Femur (tissue), 1 donor: ENCODE results near the gene CLC.
"Not testable (repeated sequence)": the region's sequence is repeated elsewhere in the genome, so short reads cannot be mapped to it uniquely, and the experiment has no call there.

Experiments used
- DNase-seq: peaks from one replicate; pipeline ENCODE4 v3.0.0-alpha.2; 2017

CLC gene

DNA sequence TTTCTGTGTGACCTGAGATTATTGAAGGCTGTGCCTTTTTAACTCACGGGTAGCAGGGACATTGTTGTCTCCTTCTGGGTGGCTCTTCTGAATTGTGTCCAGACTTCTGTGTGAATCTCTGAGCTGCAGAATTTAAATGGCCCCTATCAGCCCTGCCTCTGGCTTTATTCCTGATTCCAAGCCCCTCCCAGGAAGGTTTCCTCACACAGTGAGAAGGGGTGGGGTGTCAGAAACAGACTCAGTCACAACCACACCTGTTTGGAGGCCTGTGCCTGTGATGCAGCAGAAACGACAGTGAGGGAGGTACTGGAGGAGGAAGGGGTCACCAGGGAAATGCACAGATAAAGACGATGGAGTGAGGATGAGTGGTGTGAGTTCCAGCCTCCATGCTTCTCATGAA, at the start of gene CLC:
Gene CLC, minus strand, starts transcription at position 139 of the 400 bp plus-strand sequence. Its CDS starts 77 bp downstream, at position 62.
- DNase-seq: no peak

- no peak for DNase-seq
These were observed 43.1 kb upstream of the CLC start for GRCh38 chr19:39780894-39781293.

- no peak for DNase-seq
These were observed 40.9 kb upstream of the CLC start, which contains the start of gene LEUTX for GRCh38 chr19:39778763-39779162. LEUTX (plus strand) TSS chr19:39778854; CDS start chr19:39778921, 67 bp downstream.

- DNase-seq: no peak
These were observed 31.0 kb upstream of the CLC start for GRCh38 chr19:39768786-39769185.

- DNase-seq: no peak
These were observed 30.5 kb upstream of the CLC start for GRCh38 chr19:39768334-39768733.

GRCh38 chr19:39765091-39766076, 27.6 kb upstream of the CLC start:
- DNase-seq: peak; percentile 19

- not testable (repeated sequence) for DNase-seq
These were observed 24.0 kb upstream of the CLC start for GRCh38 chr19:39761851-39762250.

GRCh38 chr19:39759457-39760184, 21.8 kb upstream of the CLC start:
- no peak for DNase-seq

DNA sequence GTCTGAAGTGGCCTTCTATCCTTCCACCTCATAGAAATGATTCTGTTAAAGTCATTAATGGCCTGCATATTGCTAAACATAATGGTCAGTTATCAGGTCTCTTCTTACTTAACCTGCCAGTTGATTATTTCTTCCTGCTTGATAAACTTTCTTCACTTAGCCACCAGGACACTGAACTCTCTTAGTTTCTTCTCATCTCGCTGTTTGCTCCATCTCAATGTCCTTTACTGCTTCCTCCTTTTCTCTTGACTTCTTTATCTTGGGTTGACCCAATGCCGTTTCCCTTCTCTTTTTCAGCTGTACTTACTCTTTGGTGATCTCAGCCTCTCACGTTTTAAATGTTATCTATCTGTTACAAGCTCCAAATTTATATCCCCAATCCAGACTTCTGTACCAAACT, 17.1 kb upstream of the CLC start:
- no peak for DNase-seq

DNA sequence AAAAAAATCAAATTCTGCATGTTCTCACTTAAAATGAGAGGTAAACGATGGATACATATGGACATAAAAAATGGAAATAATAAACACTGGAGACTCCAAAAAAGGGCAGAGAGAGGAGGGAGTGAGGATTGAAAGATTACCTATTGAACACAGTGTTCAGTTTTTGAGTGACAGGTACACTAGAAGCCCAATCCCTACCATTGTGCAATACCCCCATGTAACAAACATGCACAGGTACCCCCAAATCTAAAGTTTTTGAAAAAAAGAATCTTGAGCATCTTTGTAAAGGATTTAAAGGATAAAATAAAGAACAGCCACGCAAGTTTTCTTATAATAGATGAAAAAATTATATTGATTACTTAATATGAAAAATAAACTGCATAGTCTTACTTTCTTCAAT, 16.7 kb upstream of the CLC start:
- no peak for DNase-seq

DNA sequence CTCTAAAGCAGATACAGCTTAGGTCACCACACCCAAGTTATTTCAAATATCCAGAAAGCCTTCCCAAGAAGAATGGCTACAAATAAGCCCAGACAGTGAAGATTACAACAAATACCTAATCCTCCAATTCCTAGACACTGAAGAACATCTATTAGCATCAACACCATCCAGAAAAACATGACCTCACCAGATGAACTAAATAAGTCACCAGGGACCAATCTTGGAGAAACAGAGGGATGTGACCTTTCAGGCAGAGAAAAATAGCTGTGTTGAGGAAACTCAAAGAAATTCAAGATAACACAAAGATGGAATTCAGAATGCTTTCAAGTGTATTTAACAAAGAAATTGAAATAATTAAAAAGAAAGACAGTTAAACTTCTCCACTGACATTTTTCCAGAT, 15.0 kb upstream of the CLC start:
- DNase-seq: no peak

- DNase-seq: no peak
These were observed 14.6 kb upstream of the CLC start for GRCh38 chr19:39752390-39752789.

- DNase-seq: no peak
These were observed 12.2 kb upstream of the CLC start for GRCh38 chr19:39749981-39750380.

- DNase-seq: no peak
These were observed 9.2 kb upstream of the CLC start for GRCh38 chr19:39746836-39747529.

- DNase-seq: no peak
These were observed 7.8 kb upstream of the CLC start for GRCh38 chr19:39745643-39746042.

DNA sequence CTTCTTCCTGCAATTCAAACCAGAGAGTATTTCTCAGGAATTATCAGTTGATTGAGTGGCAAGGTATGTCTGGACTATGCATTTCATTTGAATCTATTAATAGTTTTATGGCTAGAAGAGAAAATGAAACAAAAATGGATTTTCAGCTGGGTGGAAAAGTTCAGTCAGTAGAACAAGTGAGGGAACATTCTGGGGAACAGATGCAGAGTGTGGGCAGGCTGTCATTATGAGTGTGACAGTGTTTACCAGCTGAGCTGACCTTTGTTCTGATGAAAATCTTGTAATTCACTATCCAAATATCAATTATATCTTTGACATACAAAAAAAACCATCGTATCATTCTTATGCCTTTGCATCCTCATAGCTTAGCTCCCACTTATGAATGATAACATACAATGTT, 2.6 kb upstream of the CLC start:
- DNase-seq: no peak

DNA sequence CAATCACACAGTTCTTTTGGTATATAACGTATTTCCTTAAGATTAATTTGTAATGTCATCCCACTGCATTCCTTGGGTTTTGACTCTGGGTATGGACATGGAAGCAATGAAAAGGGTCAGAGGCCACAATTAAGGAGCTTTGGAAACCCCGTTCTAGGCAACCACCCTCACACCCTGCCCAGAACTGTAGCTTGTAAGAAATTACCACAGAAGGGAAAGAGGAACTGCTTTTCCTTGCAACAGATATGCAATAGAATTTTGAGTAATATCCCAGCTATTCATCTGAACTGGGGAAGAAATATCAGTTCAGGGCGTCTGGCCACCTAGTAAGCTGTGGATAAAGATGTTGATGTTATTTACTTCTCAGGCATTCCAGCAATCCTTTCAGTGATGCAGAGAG, 985 bp upstream of the CLC start:
- DNase-seq: no peak

DNA sequence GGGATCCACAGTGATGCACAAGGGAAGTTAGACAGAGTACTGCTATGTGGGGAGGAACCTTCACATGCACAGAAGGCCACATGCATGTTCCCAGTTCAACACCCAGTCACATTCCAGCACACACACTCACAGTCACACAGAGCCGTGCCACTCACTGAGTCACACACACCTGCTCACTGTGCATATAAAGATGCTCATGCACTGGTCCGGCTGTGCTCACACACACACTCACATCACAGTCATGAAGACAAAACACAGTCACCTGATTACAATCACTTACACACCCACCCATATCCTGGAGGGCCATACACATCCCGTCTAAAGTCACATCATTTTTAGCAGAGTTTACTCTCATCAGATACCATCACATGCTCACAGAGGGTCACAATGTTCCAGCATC, 478 bp downstream of the CLC start:
- no peak for DNase-seq

- DNase-seq: no peak
These were observed 1.7 kb downstream of the CLC start for GRCh38 chr19:39736088-39736487.

- no peak for DNase-seq
These were observed 2.1 kb downstream of the CLC start for GRCh38 chr19:39735688-39736087.

- DNase-seq: no peak
These were observed 4.0 kb downstream of the CLC start for GRCh38 chr19:39733841-39734240.

- DNase-seq: no peak
These were observed 6.1 kb downstream of the CLC start for GRCh38 chr19:39731685-39732084.

DNA sequence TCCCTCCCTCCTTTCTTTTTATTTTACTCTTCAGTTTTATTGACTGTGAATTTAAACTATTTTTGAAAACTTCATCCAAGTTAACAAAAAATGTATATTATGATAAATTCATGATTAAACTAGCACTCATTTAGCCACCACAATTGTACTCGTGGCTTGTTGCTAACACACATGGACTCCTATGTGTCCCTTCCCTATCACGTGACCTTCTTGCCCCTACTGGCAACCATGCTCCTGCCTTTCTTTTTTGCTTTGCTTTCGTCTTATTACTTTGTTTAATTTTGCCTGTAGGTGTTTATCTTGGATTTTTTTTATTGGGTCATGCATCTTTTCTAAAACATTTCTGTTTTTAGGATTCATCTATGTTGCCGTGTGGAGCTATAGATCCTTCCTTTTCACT, 8.2 kb downstream of the CLC start:
- no peak for DNase-seq
